Right ventricle myocardium inferior (tissue), 1 donor: ENCODE data around the gene PRCP. TPM values are rescaled to one million over a fixed set of nuclear protein-coding genes. Genes with fewer than 3 reads are reported as not detected.

Source experiments
- ATAC-seq: fragments of 200-7000 bp; cut with Tn5 transposase; one replicate; pipeline ENCODE4 v1.9.1; 2020; ENCODE audit warnings: mild to moderate bottlenecking, moderate library complexity
- DNase-seq: peaks from one replicate; pipeline ENCODE4 v3.0.0; 2021; ENCODE audit errors: missing footprints
- intact Hi-C: fragments of 100-400 bp; cut with DNase I; formaldehyde crosslinking; loops from one replicate; pipeline ENCODE4 v1.11.0; 2022
- total RNA-seq: library from RNA; stranded (reverse); fragmentation: NEBNext Ultra II Directional; extraction: Animal tissue kit (Norgen Biotek cat#: 25700); gene quantifications from one replicate; pipeline ENCODE4 v1.2.1, GENCODE V29; 2021
- donor health status: DM: no; HTN: yes; CAD: no; lungs with severe emphysema.

The PRCP gene
- total RNA-seq, 1 donor from 2014 or later: 43.4 TPM

DNA sequence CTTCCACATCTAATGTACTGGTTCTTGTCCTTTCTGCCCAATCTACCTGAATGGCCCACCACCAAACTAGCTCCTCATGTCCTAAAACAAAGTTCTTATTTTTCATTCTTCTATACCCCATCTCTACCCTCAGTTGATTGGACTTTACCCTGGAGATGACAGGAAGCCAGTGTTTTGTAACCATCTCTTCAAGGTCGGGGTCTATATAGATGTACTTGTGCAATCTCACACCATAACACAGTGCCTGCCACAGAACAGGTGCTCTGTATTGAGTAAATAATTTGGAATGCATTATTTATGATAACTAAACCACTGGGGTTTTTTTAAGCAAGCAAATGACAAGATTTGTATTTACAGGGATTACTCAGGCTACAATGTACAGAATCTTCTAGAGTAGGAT lies 89.9 kb downstream of the PRCP start:
- ATAC-seq: no peak
- DNase-seq: no peak
- intact Hi-C loops: no loop called here

DNA sequence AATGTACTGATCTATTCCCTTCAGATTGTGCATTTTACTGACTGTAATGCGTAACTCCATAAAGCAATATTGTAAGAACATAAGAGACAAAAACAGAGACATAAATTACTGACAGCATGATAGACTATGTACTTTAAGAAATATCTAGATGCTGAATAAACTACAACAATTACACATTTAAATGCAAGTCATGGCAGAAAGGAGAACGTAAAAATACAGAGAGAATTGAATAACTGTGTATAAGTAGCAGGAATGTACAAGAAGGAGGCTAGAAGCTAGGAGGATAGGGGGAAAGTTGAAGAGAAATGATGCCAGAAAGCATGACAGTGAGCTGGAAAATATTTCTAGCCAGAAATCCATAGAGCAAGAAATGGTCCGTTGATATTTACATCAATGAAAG lies 92.6 kb downstream of the PRCP start:
- no peak for ATAC-seq
- DNase-seq: no peak
- intact Hi-C loops: no loop called here

DNA sequence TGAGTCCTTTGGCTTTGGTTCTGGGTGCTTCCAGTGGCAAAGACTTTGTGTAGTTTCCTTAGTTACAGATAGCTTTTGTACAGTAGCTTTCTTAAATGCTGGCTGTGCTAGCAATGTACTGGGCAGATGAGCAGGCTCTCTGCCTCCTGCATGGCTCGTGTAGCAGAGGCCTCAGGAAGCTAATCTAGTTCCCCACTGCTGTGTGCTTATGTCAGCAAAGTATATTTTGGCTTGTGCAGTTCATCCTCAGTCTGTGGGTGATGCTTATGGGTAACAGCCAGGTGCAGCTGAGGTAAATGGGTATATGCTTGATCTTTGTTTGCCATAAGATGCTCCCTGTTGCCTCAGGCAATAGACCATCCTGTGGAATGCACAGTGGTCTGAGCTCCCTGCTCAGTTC lies 97.5 kb downstream of the PRCP start:
- intact Hi-C loops: no loop called here
- DNase-seq (no peak), ATAC-seq (no peak)

DNA sequence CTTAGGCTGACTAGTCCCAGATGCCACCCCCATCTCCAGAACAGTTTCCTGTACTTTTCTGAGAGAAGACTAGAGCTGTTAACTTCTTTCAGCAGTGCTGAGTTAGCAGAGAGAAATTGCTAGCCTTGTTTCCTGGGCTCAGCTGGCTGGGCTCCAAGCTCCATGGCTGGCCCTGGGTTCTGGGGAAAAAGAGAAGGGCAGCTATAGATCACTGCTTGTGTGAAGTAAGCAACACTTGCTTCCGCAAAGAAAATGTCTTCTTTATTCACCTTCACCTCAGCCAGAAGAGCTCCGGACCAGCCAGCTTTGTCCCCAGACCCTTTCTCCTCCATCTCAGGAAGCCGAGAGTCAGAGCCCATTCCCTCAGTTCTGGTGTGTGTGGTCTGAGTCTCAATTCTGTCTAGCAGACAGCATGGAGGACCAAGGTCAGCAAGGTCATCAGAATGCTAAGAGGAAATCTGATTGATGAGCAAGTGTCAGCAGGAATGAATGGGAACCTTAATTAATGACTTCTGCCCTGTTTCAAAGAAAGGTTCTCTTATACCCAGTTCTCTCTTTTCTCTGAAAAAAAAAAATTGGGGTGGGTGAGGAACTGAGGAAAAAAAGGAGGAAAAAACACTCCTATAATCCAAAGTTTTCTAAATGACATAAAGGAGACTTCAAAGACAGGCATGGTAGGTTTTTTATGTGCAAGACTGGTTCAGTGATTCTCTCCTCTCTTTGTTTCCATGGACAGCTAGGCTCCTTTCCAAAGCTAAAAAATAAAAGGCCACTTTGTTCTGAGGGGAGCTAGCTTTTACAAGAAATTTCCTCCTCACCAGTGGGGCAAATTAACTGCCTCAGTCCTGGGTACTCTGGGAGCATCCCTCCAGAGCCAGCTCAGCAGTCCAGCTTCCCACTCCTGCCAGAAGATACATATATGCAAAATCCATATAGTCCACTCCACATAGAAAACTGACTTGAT lies 103.0 kb downstream of the PRCP start:
- intact Hi-C loops: no loop called here
- peak; percentile 69 for ATAC-seq
- peak; percentile 79 for DNase-seq

DNA sequence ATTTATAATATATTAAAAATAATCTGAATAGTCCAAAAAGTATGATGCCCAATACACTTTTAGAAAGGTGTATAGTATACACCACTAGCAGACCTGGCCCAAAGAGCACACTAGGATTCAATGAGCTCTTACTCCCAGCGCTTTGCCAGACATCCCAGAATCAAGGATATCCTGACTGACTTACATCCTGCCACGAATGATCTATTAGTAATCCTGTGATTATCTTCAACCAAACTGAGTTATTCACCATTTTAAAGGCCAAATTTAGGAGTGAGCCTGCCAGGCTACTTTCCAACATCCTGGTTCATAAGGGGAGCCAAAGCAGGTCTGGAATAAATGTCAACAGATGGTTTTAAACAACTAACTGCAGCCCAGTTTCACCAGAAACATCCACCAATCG lies 105.7 kb downstream of the PRCP start:
- DNase-seq (no peak), ATAC-seq (no peak)
- intact Hi-C loops: no loop called here

DNA sequence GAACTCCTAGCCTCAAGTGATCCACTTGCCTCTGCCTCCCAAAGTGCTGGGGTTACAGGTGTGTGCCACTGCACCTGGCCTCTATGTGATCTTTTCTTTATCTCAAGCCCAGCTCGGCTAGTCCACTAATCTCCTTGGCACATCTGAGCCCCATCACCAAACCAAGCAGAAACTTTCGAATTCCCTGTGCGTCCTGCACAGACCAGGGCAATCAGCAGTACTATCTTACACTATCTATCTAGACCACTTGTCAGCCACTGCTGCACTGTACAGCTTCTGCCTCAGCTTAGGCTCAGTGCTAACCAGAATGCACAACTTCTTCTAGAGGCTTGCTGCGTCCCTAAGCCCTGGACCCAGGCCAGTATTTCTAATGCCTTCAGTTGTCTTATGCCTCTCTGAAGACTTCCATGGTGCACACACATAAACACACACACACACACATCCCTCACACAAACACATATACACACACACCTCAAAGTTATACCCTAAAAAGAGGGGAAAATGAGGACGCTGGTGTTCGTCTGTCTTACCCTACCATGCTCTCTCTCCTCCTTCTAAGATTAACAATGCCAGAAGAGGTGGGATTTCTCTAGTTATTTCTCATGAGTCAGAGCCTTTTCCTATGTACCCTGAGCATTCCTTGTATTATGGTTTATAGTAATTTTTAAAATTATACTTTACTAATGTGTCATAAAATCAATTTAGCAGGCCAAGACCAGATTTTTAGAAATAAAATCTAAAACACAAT lies 107.2 kb downstream of the PRCP start:
- intact Hi-C loops: no loop called here
- no peak for ATAC-seq
- DNase-seq: no peak

DNA sequence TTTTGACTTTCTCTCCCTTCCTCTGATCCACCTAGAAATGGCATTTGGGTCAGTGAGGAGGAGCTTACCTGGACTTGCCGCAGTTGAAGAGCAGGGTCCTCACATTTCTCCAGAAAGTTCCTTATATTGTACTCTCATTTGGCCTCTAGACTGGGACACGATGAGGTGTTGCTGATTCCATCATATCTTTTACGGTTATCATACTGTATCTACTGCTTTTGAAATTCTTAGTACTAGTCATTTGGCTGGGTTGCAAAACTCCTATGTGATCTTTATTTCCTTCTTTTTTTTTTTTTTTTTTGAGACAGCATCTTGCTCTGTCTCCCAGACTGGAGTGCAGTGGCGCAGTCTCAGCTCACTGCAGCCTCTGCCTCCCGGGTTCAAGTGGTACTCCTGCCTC lies 107.9 kb downstream of the PRCP start:
- DNase-seq (no peak), ATAC-seq (no peak)
- intact Hi-C loops: no loop called here

DNA sequence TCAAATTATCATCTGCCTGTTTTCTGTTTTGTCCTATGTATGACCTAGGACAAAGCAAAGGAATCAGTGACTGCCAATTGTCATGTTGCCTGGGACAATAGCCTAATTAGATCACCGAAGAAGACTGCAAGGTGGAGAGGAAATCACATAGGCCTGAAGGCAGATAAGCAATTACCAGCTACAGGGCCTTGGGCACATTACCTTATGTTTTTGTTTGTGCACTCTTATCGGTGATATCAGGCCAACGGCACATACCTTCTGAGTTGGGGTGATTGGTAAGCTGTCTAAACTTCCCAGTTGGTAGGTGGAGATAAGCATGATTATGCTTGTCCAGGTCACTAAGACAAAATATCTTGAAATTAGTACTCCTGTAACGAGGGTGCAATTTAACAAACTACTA lies 108.5 kb downstream of the PRCP start:
- ATAC-seq (no peak), DNase-seq (no peak)
- intact Hi-C loops: no loop called here

DNA sequence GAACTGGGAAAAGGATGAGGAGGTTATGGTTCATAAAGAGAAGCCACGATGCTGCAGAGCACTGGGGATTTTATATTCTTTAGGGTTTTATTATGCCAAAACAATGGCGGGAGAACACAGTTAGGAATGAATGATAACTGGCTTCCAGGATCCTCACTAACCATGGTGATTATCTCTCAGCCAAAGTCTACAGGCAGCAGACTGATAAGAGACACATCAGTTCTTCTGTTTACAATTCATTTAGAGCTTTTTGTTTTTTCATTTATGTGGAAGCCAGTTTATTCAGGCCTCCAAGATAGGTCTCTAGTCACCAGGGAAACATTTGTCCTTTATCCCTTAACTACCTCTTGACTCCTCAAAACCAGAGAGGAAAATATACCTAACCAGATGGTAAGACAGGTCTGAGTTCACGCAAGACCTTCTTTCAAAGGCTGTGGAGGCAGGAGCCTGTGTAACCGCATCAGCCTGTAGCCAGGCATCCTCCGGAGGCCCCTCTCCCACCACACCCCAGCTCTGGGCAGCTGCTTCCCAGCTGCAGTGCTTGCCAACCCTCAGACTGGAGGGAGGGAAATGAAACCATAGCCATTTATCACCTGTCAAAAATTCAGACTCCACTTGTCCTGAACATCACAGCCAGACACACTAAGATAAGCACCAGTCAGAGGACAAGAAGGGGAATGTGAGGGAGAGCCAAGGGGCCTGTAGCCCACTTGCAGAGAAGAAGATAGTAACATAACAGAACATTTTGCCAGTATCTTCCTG lies 109.3 kb downstream of the PRCP start:
- ATAC-seq: peak; percentile 67
- intact Hi-C loops: no loop called here
- no peak for DNase-seq

DNA sequence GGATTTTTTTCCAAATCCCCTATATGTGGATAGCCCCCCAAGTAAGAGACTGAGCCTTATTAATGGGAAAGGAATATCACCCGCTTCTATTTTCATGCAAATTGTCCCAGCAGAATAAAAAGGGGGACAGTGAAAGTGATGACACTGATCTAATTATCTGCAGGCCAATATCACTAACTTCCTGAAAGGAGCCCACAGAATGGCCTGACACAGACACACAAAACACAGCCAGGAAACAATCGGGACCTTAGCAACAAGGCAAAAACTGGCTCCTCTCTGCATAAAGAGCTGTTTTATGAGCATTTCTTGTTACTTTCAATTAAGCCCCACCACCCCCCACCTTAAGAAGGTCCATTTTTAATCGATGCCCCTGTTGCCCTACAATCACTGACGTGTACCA lies 112.2 kb downstream of the PRCP start:
- DNase-seq (no peak), ATAC-seq (no peak)
- intact Hi-C loops: no loop called here

DNA sequence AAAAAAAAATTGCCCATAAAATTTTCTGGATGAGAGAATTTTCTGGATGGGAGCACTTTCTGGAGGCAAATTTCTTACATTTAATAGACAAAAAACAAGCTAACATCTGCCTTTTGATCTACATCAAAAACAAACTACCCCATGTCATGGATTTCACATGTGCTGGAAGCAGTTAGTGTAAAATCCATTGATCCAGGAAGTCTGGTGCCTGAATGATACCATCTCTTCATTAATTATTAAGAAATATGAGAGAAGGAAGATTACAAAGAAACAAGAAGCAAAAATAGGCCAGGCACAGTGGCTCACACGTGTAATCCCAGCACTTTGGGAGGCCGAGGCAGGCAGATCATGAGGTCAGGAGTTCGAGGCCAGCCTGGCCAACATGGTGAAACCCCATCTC lies 113.4 kb downstream of the PRCP start:
- no peak for ATAC-seq
- intact Hi-C loops: no loop called here
- no peak for DNase-seq

DNA sequence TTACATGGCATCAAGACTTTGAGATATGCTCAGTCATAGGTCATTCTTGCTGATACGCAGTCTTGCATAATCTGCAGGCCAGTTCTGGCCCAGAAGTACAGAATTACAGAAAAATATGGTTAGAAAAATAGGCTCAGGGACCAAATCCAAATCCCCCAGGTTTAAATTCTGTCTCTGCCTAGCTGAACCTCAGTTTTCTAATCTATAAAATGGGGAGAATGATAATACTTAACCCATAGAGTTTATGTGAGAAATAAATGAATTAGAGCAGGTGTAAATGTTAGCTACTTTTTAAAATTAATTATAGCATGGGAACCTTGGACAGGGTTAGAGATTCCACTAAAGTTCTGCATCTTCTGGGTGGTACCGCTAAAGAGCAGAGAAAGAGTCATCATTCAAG lies 114.2 kb downstream of the PRCP start:
- ATAC-seq (no peak), DNase-seq (no peak)
- intact Hi-C loops: no loop called here

DNA sequence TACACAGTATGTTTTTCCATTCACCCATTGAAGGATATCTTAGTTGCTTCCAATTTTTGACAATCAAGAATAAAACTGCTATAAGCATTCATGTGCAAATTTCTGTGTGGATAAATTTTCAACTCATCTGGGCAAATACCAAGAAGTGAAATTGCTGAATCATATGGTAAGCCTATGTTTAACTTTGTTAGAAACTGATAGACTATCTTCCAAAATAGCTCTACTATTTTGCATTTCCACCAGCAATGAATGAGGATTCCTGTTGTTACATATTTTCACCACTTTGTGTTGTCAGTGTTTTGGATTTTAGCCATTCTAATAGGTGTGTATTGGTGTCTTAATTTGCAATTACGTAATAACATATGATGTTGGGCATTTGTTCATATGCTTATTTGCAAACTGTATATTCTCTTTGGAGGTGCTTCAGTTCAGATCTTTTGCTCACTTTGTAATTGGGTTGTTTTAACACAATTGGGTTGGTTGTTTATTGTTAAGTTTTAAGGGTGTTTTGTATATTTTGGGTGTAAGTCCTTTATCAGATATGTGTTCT lies 117.3 kb downstream of the PRCP start:
- DNase-seq: no peak
- no peak for ATAC-seq
- intact Hi-C loops: no loop called here

DNA sequence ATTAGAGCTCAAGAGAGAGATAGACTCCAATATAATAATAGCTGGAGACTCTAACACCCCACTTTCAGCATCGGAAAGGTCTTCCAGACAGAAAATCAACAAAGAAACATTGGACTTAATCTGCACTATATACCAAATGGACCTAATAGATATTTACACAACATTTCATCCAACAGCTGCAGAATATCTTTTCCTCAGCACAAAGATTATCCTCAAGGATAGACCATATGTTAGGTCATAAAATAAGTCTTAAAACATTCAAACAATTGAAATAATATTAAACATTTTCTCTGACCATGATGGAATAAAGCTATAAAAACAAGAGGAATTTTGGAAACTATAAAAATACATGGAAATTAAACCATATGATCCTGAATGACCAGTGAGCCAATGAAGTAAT lies 121.5 kb downstream of the PRCP start:
- ATAC-seq (no peak), DNase-seq (no peak)
- intact Hi-C loops: no loop called here

DNA sequence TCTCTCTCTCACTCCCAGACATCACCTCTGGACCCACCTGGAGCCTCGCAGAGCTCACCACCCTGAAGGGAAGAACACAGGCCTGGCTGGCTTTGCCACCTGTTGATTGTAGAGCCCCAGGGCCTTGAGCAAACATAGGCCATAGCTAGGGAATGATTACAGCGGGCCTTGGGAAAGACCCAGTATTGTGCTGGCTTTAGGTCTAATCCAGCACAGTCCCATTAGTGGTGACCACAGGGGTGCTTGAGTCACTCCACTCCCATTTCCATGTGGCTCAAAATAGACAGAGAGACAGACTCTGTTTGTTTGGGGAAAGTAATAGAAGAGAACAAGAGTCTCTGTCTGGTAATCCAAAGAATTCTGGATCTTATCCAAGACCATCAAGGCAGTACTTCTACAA lies 123.9 kb downstream of the PRCP start:
- intact Hi-C loops: no loop called here
- DNase-seq: no peak
- no peak for ATAC-seq

DNA sequence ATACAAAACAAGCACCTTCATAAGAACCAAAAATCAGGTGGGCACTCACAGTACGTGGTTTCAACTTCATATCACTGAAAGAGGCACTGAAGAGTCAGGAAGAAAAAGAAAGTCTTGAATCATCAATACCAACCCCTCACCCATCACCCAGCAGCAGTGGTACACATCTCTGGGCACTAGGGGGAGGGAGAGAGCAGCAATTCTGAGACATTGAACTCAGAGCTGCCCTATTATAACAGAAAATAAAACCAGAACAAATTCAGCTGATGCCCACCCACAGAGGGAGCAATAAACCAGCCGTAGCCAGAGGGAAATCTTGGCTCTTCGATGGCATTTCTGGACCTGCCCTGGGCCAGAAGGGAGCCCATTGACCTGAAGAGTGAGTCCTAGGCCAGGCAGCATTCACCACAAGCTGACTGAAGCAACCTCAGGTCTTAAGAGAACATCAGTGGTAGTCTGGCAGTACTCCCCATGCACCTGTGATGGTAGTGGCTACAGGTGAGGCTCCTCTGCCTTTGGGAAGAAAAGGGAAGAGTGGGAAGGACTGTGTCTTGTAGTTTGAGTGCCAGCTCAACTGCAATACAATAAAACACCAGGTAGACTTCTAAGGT lies 124.4 kb downstream of the PRCP start:
- DNase-seq (no peak), ATAC-seq (no peak)
- intact Hi-C loops: no loop called here

DNA sequence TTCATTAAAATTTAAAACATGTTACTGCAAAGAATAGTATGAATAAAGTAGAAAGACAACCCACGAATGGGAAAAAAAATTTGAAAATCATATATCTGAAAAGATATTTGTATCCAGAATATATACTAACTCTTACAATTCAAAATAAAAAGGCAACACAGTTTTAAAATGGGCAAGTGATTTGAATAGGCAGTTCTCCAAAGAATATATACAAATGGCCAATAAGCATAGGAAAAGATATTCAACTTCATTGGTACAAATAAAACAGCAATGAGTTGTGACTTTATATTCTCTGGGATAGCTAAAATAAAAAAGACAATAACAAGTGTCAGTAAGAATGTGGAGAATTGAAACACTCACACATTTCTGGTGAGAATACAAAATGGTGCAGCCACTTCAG lies 125.0 kb downstream of the PRCP start:
- intact Hi-C loops: no loop called here
- ATAC-seq (no peak), DNase-seq (no peak)
